Heart left ventricle (tissue), 16 donors: ENCODE results near the gene ITSN1. TPM values are rescaled to one million over a fixed set of nuclear protein-coding genes. Genes with fewer than 3 reads are reported as not detected.
"Not testable (repeated sequence)": the region's sequence is repeated elsewhere in the genome, so short reads cannot be mapped to it uniquely, and the experiment has no call there.

Experiments
- ATAC-seq, 4 donors: fragments of 200-7000 bp; cut with Tn5 transposase; one replicate each; pipeline ENCODE4 v1.9.1; 2020 to 2022; ENCODE audit warnings: moderate library complexity in 4 of 4, mild to moderate bottlenecking in 3 of 4, moderate number of reproducible peaks in 1 of 4
- DNase-seq, 5 donors: peaks; one replicate each; pipeline ENCODE4 v3.0.0-alpha.2; 2020
- H3K27ac ChIP-seq, 12 donors: fragments of 200-600 bp; sonication (generic) in 4 of 12; one replicate each; pipeline versions ENCODE4 v1.5.0 to v1.8.0; 2016 to 2022; ENCODE audit warnings: mild to moderate bottlenecking in 2 of 12
- H3K27me3 ChIP-seq, 9 donors: fragments of 200-600 bp; sonication (generic) in 2 of 9; one replicate each; pipeline versions ENCODE4 v1.5.1 to v1.8.0; 2016 to 2022; ENCODE audit warnings: mild to moderate bottlenecking in 3 of 9
- H3K36me3 ChIP-seq, 9 donors: fragments of 200-600 bp; sonication (generic) in 2 of 9; one replicate each; pipeline versions ENCODE4 v1.5.0 to v1.8.0; 2018 to 2022; ENCODE audit warnings: mild to moderate bottlenecking in 2 of 9
- H3K4me1 ChIP-seq, 12 donors: fragments of 200-600 bp; sonication (generic) in 4 of 12; one replicate each; pipeline versions ENCODE4 v1.5.0 to v1.8.0; 2016 to 2022; ENCODE audit warnings: mild to moderate bottlenecking in 3 of 12
- H3K4me3 ChIP-seq, 12 donors: fragments of 200-600 bp; sonication (generic) in 4 of 12; one replicate each; pipeline versions ENCODE4 v1.5.0 to v1.8.0; 2017 to 2022; ENCODE audit warnings: mild to moderate bottlenecking in 9 of 12, moderate library complexity in 4 of 12
- H3K9me3 ChIP-seq, 12 donors: fragments of 200-600 bp; sonication (generic) in 4 of 12; one replicate each; pipeline versions ENCODE4 v1.5.0 to v1.8.0; 2016 to 2022; ENCODE audit warnings: mild to moderate bottlenecking in 1 of 12
- POLR2A ChIP-seq, 2 donors: fragments of 450-650 bp; IDR thresholded peaks; one replicate each; pipeline ENCODE4 v1.6.1; 2017; ENCODE audit warnings: antibody characterized with exemption in 2 of 2, mild to moderate bottlenecking in 2 of 2, moderate library complexity in 2 of 2
- WGBS, 4 donors: extraction: QIAGEN DNeasy Blood & Tissue Kit in 2 of 4; methylation state at CpG; one replicate each; pipeline versions ENCODE4 v1.1.5 to v1.1.7; 2013 to 2018; 5-methylcytosine and 5-hydroxymethylcytosine counted together
- intact Hi-C, 10 donors: fragments of 100-400 bp; cut with DNase I; formaldehyde crosslinking; loops; one replicate each; pipeline versions ENCODE4 v1.11.1 to v1.14.2; 2022
- polyA plus RNA-seq, 2 donors: library from polyadenylated mRNA; stranded (reverse); fragments of 200-250 nt; gene quantifications; one replicate each; pipeline ENCODE4 v1.2.3, GENCODE V29; 2013
- total RNA-seq, 9 donors: library from RNA; depleted of rRNA in 2 of 9; stranded (reverse); fragments of >200 nt in 2 of 9; fragmentation: NEBNext Ultra II Directional in 3 of 9; extraction: Animal tissue kit (Norgen Biotek cat#: 25700) in 3 of 9; gene quantifications; one replicate each; pipeline versions ENCODE4 v1.1.0 to v1.2.4, GENCODE V29; 2016 to 2023
- TF ChIP-seq, protein P1 (sequence below), 12 donors: fragments of 200-600 bp; sonication (generic) in 4 of 12; IDR thresholded peaks; one replicate each; pipeline versions ENCODE4 v1.5.0 to v1.8.0; 2018 to 2022; ENCODE audit warnings: antibody characterized with exemption in 12 of 12, mild to moderate bottlenecking in 5 of 12
- donor health status: ischemic (EF 13 %, LVEDD 7.1; RV severe dilation, severe dysfunction).
- donor health status: healthy with polysubstance abuse.
- donor health status: DM: no; HTN: yes; CAD: no.
- donor health status: DM: no; HTN: no; CAD: no.
- donor health status: ischemic (EF 25% LVEDD 6.9; RV normal size, moderate dysfunction).
- donor health status: ischemic (EF 25% LVEDD 5.7; RV mildly dilated, moderate dysfunction).
- donor health status: healthy.
- donor health status: DM: yes; HTN: yes; CAD: no.
- donor health status: ischemic (EF 35%, LVEDD 5.7; RV mildly dilated, moderate dysfunction).
- donor health status: nonischemic (EF 11% LVEDD 7.7; RV severe dilation, severe dysfunction).
- donor health status: DM: yes; HTN: yes; CAD: no.
- donor health status: PGD.
- donor health status: ischemic (EF 29% LVEDD 5.4; RV normal size, mild dysfunction).
- donor health status: nonischemic (EF 23%, LVEDD 6.1; RV moderate dilation, normal function).

ITSN1 gene
- total and polyA plus RNA-seq, 11 donors = 17.2 to 51.5 (median 34.0) TPM

DNA sequence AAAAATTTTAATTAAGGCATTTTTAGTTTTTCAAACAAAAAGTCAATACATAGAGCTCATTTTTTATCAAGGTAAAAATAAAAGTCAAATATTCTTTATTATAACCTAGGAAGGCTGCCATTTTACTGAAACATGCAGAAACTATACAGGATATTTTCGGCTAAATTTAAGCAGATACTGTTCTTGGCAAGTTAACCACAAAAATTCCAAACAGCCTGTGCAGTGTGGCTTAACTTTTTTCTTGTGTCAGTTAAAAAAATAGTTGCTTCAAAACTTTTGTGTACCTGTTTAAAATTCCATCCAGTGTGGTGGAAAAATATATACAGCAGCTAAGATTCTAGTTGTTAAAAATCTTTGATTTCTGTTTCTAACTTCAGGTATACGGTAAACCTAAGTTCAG is 138.3 kb downstream of the ITSN1 start:
- no peak overlapping the region for H3K4me3 ChIP-seq
- ATAC-seq = no peak
- no peak overlapping the region for H3K27ac ChIP-seq
- H3K27me3 ChIP-seq = no peaks in the 10 kb centered on the region
- no peak for DNase-seq
- 92 to 95% (median 93%) methylated on average over 2 of the region's 2 CpGs for WGBS, 4 donors
- H3K9me3 ChIP-seq = peaks cover 0 to 17% (median 7%) of the 10 kb centered on the region in 12 donors
- no peaks in the 10 kb centered on the region for H3K4me1 ChIP-seq
- TF ChIP-seq, protein P1, sequence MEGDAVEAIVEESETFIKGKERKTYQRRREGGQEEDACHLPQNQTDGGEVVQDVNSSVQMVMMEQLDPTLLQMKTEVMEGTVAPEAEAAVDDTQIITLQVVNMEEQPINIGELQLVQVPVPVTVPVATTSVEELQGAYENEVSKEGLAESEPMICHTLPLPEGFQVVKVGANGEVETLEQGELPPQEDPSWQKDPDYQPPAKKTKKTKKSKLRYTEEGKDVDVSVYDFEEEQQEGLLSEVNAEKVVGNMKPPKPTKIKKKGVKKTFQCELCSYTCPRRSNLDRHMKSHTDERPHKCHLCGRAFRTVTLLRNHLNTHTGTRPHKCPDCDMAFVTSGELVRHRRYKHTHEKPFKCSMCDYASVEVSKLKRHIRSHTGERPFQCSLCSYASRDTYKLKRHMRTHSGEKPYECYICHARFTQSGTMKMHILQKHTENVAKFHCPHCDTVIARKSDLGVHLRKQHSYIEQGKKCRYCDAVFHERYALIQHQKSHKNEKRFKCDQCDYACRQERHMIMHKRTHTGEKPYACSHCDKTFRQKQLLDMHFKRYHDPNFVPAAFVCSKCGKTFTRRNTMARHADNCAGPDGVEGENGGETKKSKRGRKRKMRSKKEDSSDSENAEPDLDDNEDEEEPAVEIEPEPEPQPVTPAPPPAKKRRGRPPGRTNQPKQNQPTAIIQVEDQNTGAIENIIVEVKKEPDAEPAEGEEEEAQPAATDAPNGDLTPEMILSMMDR (IDR thresholded peaks at IDR 0.05) = no peak
- TF ChIP-seq POLR2A (IDR thresholded peaks at IDR 0.05) = no peak
- intact Hi-C loops = no loop called here
- H3K36me3 ChIP-seq = peaks cover 0 to 51% (median 23%) of the 10 kb centered on the region in 9 donors

DNA sequence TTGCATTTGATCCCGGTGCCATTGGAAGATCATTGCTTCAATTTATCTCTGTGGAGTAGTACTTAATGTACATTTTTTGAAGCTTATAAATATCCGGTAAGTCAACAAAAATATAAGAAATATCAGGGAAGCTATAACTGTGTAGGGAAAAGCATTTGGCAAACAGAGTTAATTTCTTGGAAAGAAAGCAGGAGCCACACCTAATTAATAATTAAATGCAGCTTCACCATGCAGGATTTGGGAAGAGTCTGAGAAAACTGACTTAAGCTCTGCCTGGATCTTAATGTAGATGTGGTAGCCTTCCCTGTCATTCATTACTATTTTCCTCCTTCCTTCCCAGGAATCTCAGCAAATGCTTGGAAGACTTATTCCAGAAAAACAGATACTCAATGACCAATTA is 138.8 kb downstream of the ITSN1 start:
- no peak for ATAC-seq
- WGBS, 4 donors = 93 to 99% (median 98%) methylated on average over 2 of the region's 2 CpGs
- peaks cover 0 to 46% (median 18%) of the 10 kb centered on the region in 9 donors for H3K36me3 ChIP-seq

DNA sequence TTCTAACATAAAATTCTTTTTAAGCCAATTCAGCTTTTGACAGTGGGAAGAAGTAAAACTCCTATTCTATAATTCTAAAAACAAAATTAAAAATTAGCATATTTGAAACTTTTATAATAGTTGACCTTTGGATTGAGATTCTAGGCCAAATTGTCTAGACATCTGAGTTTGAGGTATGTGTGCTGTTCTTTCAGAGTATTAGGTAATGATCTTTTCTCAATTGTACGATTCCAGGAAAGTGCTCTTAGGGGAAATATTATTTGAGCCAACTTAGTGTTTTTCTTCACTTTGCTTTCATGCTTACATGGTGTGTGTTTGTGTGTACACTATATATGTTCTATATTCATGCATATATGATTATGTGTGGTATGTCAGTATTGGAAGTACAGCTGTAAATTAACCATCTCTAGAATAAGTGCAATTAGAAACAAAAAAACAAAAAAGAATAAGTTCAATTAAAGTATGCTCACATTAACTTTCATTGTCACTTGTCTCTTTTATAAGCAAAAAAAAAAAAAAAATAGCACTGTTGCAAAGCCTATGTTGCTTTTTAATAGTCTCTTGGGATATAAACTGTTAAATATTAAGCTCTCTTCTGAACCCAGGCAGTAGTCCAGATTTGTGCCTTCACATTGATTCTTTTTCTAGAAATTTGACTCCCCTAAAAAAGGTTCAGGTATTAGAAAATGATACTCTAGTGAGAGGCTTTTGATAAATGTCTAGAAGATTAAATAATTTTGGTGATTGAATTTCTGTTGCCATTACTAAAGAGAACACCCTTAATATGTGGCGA is 141.1 kb downstream of the ITSN1 start:
- intact Hi-C loops = no loop called here

More for the DNA sequence above, 138.8 kb downstream of the ITSN1 start:
- Histone ChIP-seq H3K4me3 (no peak overlapping the region), H3K9me3 (peaks cover 0 to 17% (median 7%) of the 10 kb centered on the region in 12 donors), H3K27me3 (no peaks in the 10 kb centered on the region), H3K4me1 (no peaks in the 10 kb centered on the region), H3K27ac (no peak overlapping the region)
- TF ChIP-seq, protein P1 (IDR thresholded peaks at IDR 0.05) = no peak
- no peak for TF ChIP-seq POLR2A (IDR thresholded peaks at IDR 0.05)
- intact Hi-C loops = no loop called here
- no peak for DNase-seq

DNA sequence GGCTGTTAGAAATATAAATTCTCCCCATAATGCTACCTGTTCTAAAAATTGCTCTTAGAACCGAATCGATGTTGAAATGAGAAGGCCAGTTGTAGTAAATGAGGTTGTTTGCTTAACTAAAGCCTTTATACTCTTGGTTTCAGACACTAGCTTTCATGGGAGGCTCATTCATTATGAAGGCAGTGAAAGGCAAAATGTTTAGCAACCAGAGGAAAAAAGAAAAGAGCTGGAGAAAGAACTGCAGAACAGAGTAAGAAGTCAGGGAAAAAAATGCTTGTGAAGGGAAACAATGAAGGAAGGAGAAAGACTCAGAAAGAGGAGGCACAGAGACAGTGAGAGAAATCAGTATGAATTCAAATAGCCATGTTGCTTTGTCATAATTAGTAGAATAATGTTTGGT is 145.1 kb downstream of the ITSN1 start:
- intact Hi-C loops = no loop called here
- Histone ChIP-seq H3K36me3 (peaks cover 0 to 17% (median 4%) of the 10 kb centered on the region in 9 donors), H3K27ac (no peak overlapping the region), H3K9me3 (no peaks in the 10 kb centered on the region), H3K4me3 (no peak overlapping the region), H3K27me3 (no peaks in the 10 kb centered on the region), H3K4me1 (no peaks in the 10 kb centered on the region)
- ATAC-seq = no peak
- TF ChIP-seq, protein P1 (IDR thresholded peaks at IDR 0.05) = no peak
- no peak for TF ChIP-seq POLR2A (IDR thresholded peaks at IDR 0.05)
- 91 to 94% (median 93%) methylated on average over 2 of the region's 2 CpGs for WGBS, 4 donors
- no peak for DNase-seq

More for the DNA sequence above, 141.1 kb downstream of the ITSN1 start:
- Histone ChIP-seq H3K36me3 (peaks cover 0 to 36% (median 19%) of the 10 kb centered on the region in 9 donors), H3K9me3 (peaks cover 0 to 11% (median 6%) of the 10 kb centered on the region in 12 donors), H3K27me3 (no peaks in the 10 kb centered on the region), H3K4me3 (no peak overlapping the region), H3K27ac (no peak overlapping the region), H3K4me1 (no peaks in the 10 kb centered on the region)
- no peak for ATAC-seq
- DNase-seq = no peak
- TF ChIP-seq, protein P1 (IDR thresholded peaks at IDR 0.05) = no peak
- no peak for TF ChIP-seq POLR2A (IDR thresholded peaks at IDR 0.05)
- WGBS, 4 donors = 86 to 91% (median 87%) methylated on average over 2 of the region's 2 CpGs

DNA sequence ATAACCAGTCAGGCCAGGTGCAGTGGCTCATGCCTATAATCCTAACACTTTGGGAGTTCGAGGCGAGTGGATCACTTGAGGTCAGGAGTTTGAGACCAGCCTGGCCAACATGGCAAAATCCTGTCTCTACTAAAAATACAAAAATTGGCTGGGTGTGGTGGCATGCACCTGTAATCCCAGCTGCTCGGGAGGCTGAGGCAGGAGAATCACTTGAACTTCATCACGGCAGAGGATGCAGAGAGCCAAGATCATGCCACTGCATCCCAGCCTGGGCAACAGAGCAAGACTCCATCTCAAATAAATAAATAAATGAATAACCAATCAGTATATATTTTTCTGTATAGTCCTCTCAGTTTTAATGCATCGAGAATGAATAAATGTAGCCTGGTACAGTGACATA is 146.1 kb downstream of the ITSN1 start:
- ATAC-seq, H3K27me3 ChIP-seq, H3K4me1 ChIP-seq, H3K9me3 ChIP-seq, H3K36me3 ChIP-seq, intact Hi-C loops, H3K4me3 ChIP-seq, H3K27ac ChIP-seq, DNase-seq: not testable (repeated sequence)
- 94 to 99% (median 99%) methylated on average over 5 of the region's 5 CpGs for WGBS, 4 donors
